Uterus (tissue), 2 donors: ENCODE data around the gene ZBTB7C.

Experiments used
- CTCF ChIP-seq, 4 experiments: fragments of 200-600 bp in 2 of 4; fragments of 450-650 bp in 2 of 4; sonication (generic) in 2 of 4; IDR thresholded peaks; one replicate each; pipeline ENCODE4 v1.5.1; 2016 to 2019; ENCODE audit warnings: antibody characterized with exemption in 4 of 4, mild to moderate bottlenecking in 2 of 4, moderate library complexity in 1 of 4
- POLR2A ChIP-seq, 2 donors: fragments of 450-650 bp; IDR thresholded peaks; one replicate each; pipeline ENCODE4 v1.6.1; 2016; ENCODE audit warnings: antibody characterized with exemption in 2 of 2, mild to moderate bottlenecking in 1 of 2, moderate library complexity in 1 of 2

- no peak for TF ChIP-seq CTCF (IDR thresholded peaks at IDR 0.05)
- TF ChIP-seq POLR2A (IDR thresholded peaks at IDR 0.05), result no peak
These were observed 329.3 kb downstream of the ZBTB7C start for GRCh38 chr18:48079885-48080284.
